HAP-1 (cell line): ENCODE results near the gene MAP4K1.
A peak's percentile ranks its signal among the peaks of the same experiment; 100 is the strongest.

Experiments used
- DNase-seq, 2 experiments: peaks; one replicate each; pipeline ENCODE4 v3.0.0-alpha.2; 2016 to 2020; ENCODE audit warnings: low spot score in 2 of 2
- H3K27me3 ChIP-seq: fragments of 250-450 bp; sonication (Bioruptor Pico); 2 replicates; pipeline ENCODE4 v1.5.1; 2020; ENCODE audit warnings: low read depth, mild to moderate bottlenecking, moderate library complexity
- H3K36me3 ChIP-seq: fragments of 250-450 bp; sonication (Bioruptor Pico); replicated peaks from 2 replicates; pipeline ENCODE4 v1.5.1; 2020; ENCODE audit warnings: mild to moderate bottlenecking
- H3K4me1 ChIP-seq: fragments of 250-450 bp; sonication (Bioruptor Pico); 2 replicates; pipeline ENCODE4 v1.5.1; 2020; ENCODE audit warnings: mild to moderate bottlenecking
- H3K4me3 ChIP-seq: fragments of 250-450 bp; sonication (Bioruptor Pico); 2 replicates; pipeline ENCODE4 v1.5.1; 2020; ENCODE audit warnings: mild to moderate bottlenecking, moderate library complexity
- H3K9me3 ChIP-seq: fragments of 250-450 bp; sonication (Bioruptor Pico); 2 replicates; pipeline ENCODE4 v1.5.1; 2020; ENCODE audit warnings: mild to moderate bottlenecking, moderate library complexity
- in situ Hi-C: fragments of 300-500 bp; cut with MboI; formaldehyde crosslinking; loops from 3 replicates; pipeline ENCODE4 v1.14.3; 2020; ENCODE audit warnings: low sequenced_read_pairs, inconsistent platforms, mixed read lengths

The MAP4K1 gene

GRCh38 chr19:38545596-38545995, 72.2 kb downstream of the MAP4K1 start:
- Histone ChIP-seq H3K4me3 (no peak overlapping the region), H3K9me3 (no peaks in the 10 kb centered on the region), H3K27me3 (no peaks in the 10 kb centered on the region), H3K4me1 (peaks cover 24% of the 10 kb centered on the region), H3K36me3 (no peaks in the 10 kb centered on the region)
- DNase-seq, result no peak
- in situ Hi-C loops, result no loop called here

- in situ Hi-C loops, result no loop called here
- Histone ChIP-seq H3K27me3 (no peaks in the 10 kb centered on the region), H3K4me1 (peaks cover 17% of the 10 kb centered on the region), H3K36me3 (no peaks in the 10 kb centered on the region), H3K9me3 (no peaks in the 10 kb centered on the region), H3K4me3 (no peak overlapping the region)
- DNase-seq, result peak in 1 of 2 experiments; percentile 49
Measured at GRCh38 chr19:38544569-38545315, 73.0 kb downstream of the MAP4K1 start.

- DNase-seq, result peak; percentile 80 to 85
- in situ Hi-C loops, result no loop called here
- no peak overlapping the region for H3K4me3 ChIP-seq
- H3K4me1 ChIP-seq, result peaks cover 17% of the 10 kb centered on the region
- H3K36me3 ChIP-seq, result no peaks in the 10 kb centered on the region
- H3K9me3 ChIP-seq, result no peaks in the 10 kb centered on the region
- no peaks in the 10 kb centered on the region for H3K27me3 ChIP-seq
Measured at GRCh38 chr19:38543807-38544568, 73.8 kb downstream of the MAP4K1 start.

GRCh38 chr19:38543286-38543806, 74.4 kb downstream of the MAP4K1 start:
- Histone ChIP-seq H3K9me3 (no peaks in the 10 kb centered on the region), H3K27me3 (no peaks in the 10 kb centered on the region), H3K4me1 (peaks cover 23% of the 10 kb centered on the region), H3K4me3 (no peak overlapping the region), H3K36me3 (no peaks in the 10 kb centered on the region)
- no peak for DNase-seq
- in situ Hi-C loops, result no loop called here

- no peak overlapping the region for H3K4me3 ChIP-seq
- H3K36me3 ChIP-seq, result no peaks in the 10 kb centered on the region
- H3K27me3 ChIP-seq, result no peaks in the 10 kb centered on the region
- DNase-seq, result no peak
- peaks cover 25% of the 10 kb centered on the region for H3K4me1 ChIP-seq
- in situ Hi-C loops, result no loop called here
- no peaks in the 10 kb centered on the region for H3K9me3 ChIP-seq
Measured at GRCh38 chr19:38542040-38542439, 75.7 kb downstream of the MAP4K1 start.

GRCh38 chr19:38539751-38540150, 78.0 kb downstream of the MAP4K1 start:
- H3K36me3 ChIP-seq, result no peaks in the 10 kb centered on the region
- H3K4me3 ChIP-seq, result no peak overlapping the region
- in situ Hi-C loops, result no loop called here
- DNase-seq, result no peak
- H3K27me3 ChIP-seq, result no peaks in the 10 kb centered on the region
- H3K9me3 ChIP-seq, result peaks cover 9% of the 10 kb centered on the region
- peaks cover 22% of the 10 kb centered on the region for H3K4me1 ChIP-seq

GRCh38 chr19:38538793-38539528, 78.8 kb downstream of the MAP4K1 start:
- peaks cover 14% of the 10 kb centered on the region for H3K4me1 ChIP-seq
- no peaks in the 10 kb centered on the region for H3K27me3 ChIP-seq
- in situ Hi-C loops, result no loop called here
- no peaks in the 10 kb centered on the region for H3K36me3 ChIP-seq
- DNase-seq, result peak; percentile 57 to 68
- peaks cover 12% of the 10 kb centered on the region for H3K9me3 ChIP-seq
- H3K4me3 ChIP-seq, result no peak overlapping the region

- Histone ChIP-seq H3K36me3 (no peaks in the 10 kb centered on the region), H3K27me3 (no peaks in the 10 kb centered on the region), H3K4me3 (no peak overlapping the region), H3K4me1 (peaks cover 14% of the 10 kb centered on the region), H3K9me3 (peaks cover 12% of the 10 kb centered on the region)
- in situ Hi-C loops, result no loop called here
- DNase-seq, result no peak
Measured at GRCh38 chr19:38538386-38538785, 79.4 kb downstream of the MAP4K1 start.
